Panc1 (cell line): ENCODE data around the gene MRTFA. TPM values are rescaled to one million over a fixed set of nuclear protein-coding genes. Genes with fewer than 3 reads are reported as not detected.

Experiments used
- ATAC-seq: fragments of 200-7000 bp; cut with Tn5 transposase; 2 replicates; pipeline ENCODE4 v1.9.1; 2020; ENCODE audit warnings: mild to moderate bottlenecking, moderate library complexity
- BruUV-seq: library from RNA; stranded (reverse); fragments of 400-500 nt; replicated peaks from 2 replicates; lab custom pipeline; 2021; lab: Mats Ljungman, UMichigan
- CTCF ChIA-PET: fragments of 300-600 bp; sonication (Branson Sonifier 250); formaldehyde crosslinking; loops from one replicate; lab custom pipeline; 2022; ENCODE audit warnings: antibody characterized with exemption; lab: Charles Lee
- POLR2A ChIA-PET: fragments of 300-600 bp; sonication (Branson Sonifier 250); formaldehyde crosslinking; loops from one replicate; lab custom pipeline; 2022; ENCODE audit warnings: antibody characterized with exemption; lab: Charles Lee
- DNase-seq: peaks from one replicate; pipeline ENCODE4 v3.0.0-alpha.2; 2010; ENCODE audit warnings: low read depth, low spot score
- H3K27ac ChIP-seq: 2 replicates; pipeline ENCODE4 v1.5.1; 2011; ENCODE audit warnings: mild to moderate bottlenecking, low read length, inconsistent platforms
- H3K27me3 ChIP-seq: fragments of 200-500 bp; sonication (Bioruptor generic); 2 replicates; pipeline ENCODE4 v1.6.0; 2014; ENCODE audit warnings: low read length, inconsistent platforms; ENCODE audit not compliant: control insufficient read depth, insufficient read depth
- H3K36me3 ChIP-seq: fragments of 200-500 bp; sonication (Bioruptor generic); 2 replicates; pipeline ENCODE4 v1.5.1; 2014; ENCODE audit warnings: inconsistent platforms, mild to moderate bottlenecking, low read length, moderate library complexity; ENCODE audit not compliant: control insufficient read depth, insufficient read depth
- H3K4me1 ChIP-seq: 2 replicates; pipeline ENCODE4 v1.5.1; 2011; ENCODE audit warnings: inconsistent platforms, mild to moderate bottlenecking, low read length, moderate library complexity; ENCODE audit not compliant: control insufficient read depth, insufficient read depth
- H3K4me3 ChIP-seq, 2 experiments: 2 replicates each; pipeline ENCODE4 v1.5.1; 2011 to 2012; ENCODE audit warnings: low read depth in 2 of 2, low read length in 2 of 2, mild to moderate bottlenecking in 2 of 2, inconsistent platforms in 1 of 2, moderate library complexity in 1 of 2
- H3K9me3 ChIP-seq: fragments of 200-500 bp; sonication (Bioruptor generic); 2 replicates; pipeline ENCODE4 v1.5.1; 2014; ENCODE audit warnings: low read depth, mild to moderate bottlenecking, inconsistent platforms, low read length, moderate library complexity; ENCODE audit not compliant: control insufficient read depth, insufficient read depth
- CTCF ChIP-seq: fragments of 450-650 bp; IDR thresholded peaks from 2 replicates; pipeline ENCODE4 v1.5.1; 2017; ENCODE audit warnings: mild to moderate bottlenecking
- POLR2AphosphoS5 ChIP-seq: IDR thresholded peaks from 2 replicates; pipeline ENCODE4 v1.6.1; 2012; ENCODE audit warnings: mild to moderate bottlenecking, low read depth, low read length, moderate library complexity
- REST ChIP-seq, 2 experiments: IDR thresholded peaks; 2 replicates each; pipeline ENCODE4 v1.6.1; 2011 to 2012; ENCODE audit warnings: low read depth in 2 of 2, control low read depth in 1 of 2, low read length in 1 of 2, mild to moderate bottlenecking in 1 of 2, moderate library complexity in 1 of 2; ENCODE audit not compliant: insufficient read depth in 1 of 2
- SIN3A ChIP-seq: IDR thresholded peaks from 2 replicates; pipeline ENCODE4 v1.6.1; 2012; ENCODE audit warnings: low read depth, mild to moderate bottlenecking, low read length, moderate library complexity, borderline replicate concordance; ENCODE audit not compliant: insufficient read depth
- TCF7L2 ChIP-seq: IDR thresholded peaks from 2 replicates; pipeline ENCODE4 v1.6.1; 2011; ENCODE audit warnings: mild to moderate bottlenecking, low read depth, low read length, inconsistent platforms
- in situ Hi-C: cut with HindIII; loops from 2 replicates; pipeline ENCODE4 v1.10.0; 2016; ENCODE audit warnings: low sequenced_read_pairs, low pct_unique_long_range_greater_than_20kb
- intact Hi-C: fragments of 100-400 bp; cut with micrococcal nuclease; formaldehyde crosslinking; loops from one replicate; pipeline ENCODE4 v1.10.0; 2022; ENCODE audit not compliant: unreplicated experiment
- total RNA-seq: library from RNA; stranded (reverse); gene quantifications from one replicate; pipeline ENCODE4 v1.2.1, GENCODE V29; 2021; ENCODE audit not compliant: unreplicated experiment

Gene MRTFA
- total RNA-seq, 1 experiment from 2014 or later, result 62.1 TPM

DNA sequence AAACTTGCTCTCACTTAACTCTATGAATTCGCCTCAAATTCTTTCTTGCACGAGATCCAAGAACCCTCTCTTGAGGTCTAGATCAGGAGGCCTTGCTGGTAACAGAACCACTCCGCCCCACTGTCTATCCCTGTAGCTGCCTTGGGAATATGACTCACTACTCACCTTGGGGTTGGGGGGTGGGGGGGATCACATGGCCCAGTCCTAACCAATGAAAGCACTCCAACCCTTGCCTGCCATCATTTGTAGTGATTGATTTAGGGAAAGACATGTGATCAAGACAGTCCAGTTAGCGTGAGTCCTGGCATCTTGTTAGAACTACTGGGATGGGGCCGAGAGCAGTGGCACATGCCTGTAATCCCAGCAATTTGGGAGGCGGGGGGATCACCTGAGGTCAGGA is 4.8 kb upstream of the MRTFA start:
- in situ Hi-C loops, result loop anchor here (25.0 kb wide), 1 partner anchor 104 kb away; no protein-coding TSS in a partner anchor
- POLR2A ChIA-PET, result no interaction called here
- no peak for DNase-seq

GRCh38 chr22:40638261-40638660 is 1.7 kb upstream of the MRTFA start:
- H3K9me3 ChIP-seq, result no peaks in the 10 kb centered on the region
- no peak for ATAC-seq
- in situ Hi-C loops (loop anchor here (25.0 kb wide), 1 partner anchor 101 kb away; no protein-coding TSS in a partner anchor), intact Hi-C loops (no loop called here)
- H3K4me1 ChIP-seq, result peaks cover 4% of the 10 kb centered on the region; the same call in 1 of the 2 replicates
- TF ChIP-seq POLR2AphosphoS5 (no peak), TCF7L2 (no peak), REST (IDR thresholded peaks at IDR 0.05; ENCODE audit: insufficient read depth in 1 of 2, low read depth in 2 of 2, low read length in 1 of 2) (no peak), CTCF (no peak), SIN3A (no peak)
- POLR2A ChIA-PET, result no interaction called here
- no TSS peak for BruUV-seq
- CTCF ChIA-PET, result interaction anchor here (0.7 kb wide), 1 partner anchor 29 kb away, joined by 7 read pairs; no protein-coding TSS in a partner anchor
- peaks cover 2% of the 10 kb centered on the region; the same call in 1 of the 2 replicates for H3K36me3 ChIP-seq
- peak overlapping the region; percentile 90 for H3K27ac ChIP-seq
- DNase-seq, result no peak
- H3K27me3 ChIP-seq, result no peaks in the 10 kb centered on the region
- no peak overlapping the region for H3K4me3 ChIP-seq

More for the DNA sequence above, 4.8 kb upstream of the MRTFA start:
- H3K9me3 ChIP-seq, result no peaks in the 10 kb centered on the region
- H3K4me1 ChIP-seq, result peaks cover 12% of the 10 kb centered on the region
- TF ChIP-seq CTCF (no peak), TCF7L2 (no peak), POLR2AphosphoS5 (no peak)
- H3K4me3 ChIP-seq, result no peak overlapping the region
- intact Hi-C loops, result no loop called here
- CTCF ChIA-PET, result no interaction called here
- no peaks in the 10 kb centered on the region for H3K27me3 ChIP-seq
- no peaks in the 10 kb centered on the region for H3K36me3 ChIP-seq
- no peak overlapping the region for H3K27ac ChIP-seq
- no peak for ATAC-seq
- BruUV-seq, result no TSS peak
